Measurements from ENCODE around the gene DLX1. TPM values are rescaled to one million over a fixed set of nuclear protein-coding genes. Genes with fewer than 3 reads are reported as not detected.
"Not testable (repeated sequence)": the region's sequence is repeated elsewhere in the genome, so short reads cannot be mapped to it uniquely, and the experiment has no call there.

DLX1 gene
- polyA plus RNA-seq, 1 donor from 2014 or later = not detected

GRCh38 chr2:172053486-172053885, 31.8 kb upstream of the DLX1 start:
- no peaks in the 10 kb centered on the region for H3K9me3 Mint-ChIP-seq
- H3K4me1 Mint-ChIP-seq = peaks cover 0 to 3% (median 2%) of the 10 kb centered on the region in 3 donors
- no peak overlapping the region for H3K27ac Mint-ChIP-seq
- H3K4me3 Mint-ChIP-seq = no peak overlapping the region
- H3K36me3 Mint-ChIP-seq = peaks cover 4% of the 10 kb centered on the region
- no peaks in the 10 kb centered on the region for H3K27me3 Mint-ChIP-seq

- no peak overlapping the region for H3K4me3 Mint-ChIP-seq
- H3K36me3 Mint-ChIP-seq = no peaks in the 10 kb centered on the region
- H3K27me3 Mint-ChIP-seq = no peaks in the 10 kb centered on the region
- no peaks in the 10 kb centered on the region for H3K9me3 Mint-ChIP-seq
- no peak overlapping the region for H3K27ac Mint-ChIP-seq
- H3K4me1 Mint-ChIP-seq = peaks cover 0 to 3% (median 2%) of the 10 kb centered on the region in 3 donors
These were observed 29.0 kb upstream of the DLX1 start for GRCh38 chr2:172056293-172056692.

- H3K9me3 Mint-ChIP-seq = no peaks in the 10 kb centered on the region
- peaks cover 0 to 3% (median 2%) of the 10 kb centered on the region in 3 donors for H3K4me1 Mint-ChIP-seq
- no peaks in the 10 kb centered on the region for H3K27me3 Mint-ChIP-seq
- H3K27ac Mint-ChIP-seq = no peak overlapping the region
- no peak overlapping the region for H3K4me3 Mint-ChIP-seq
- peaks cover 3% of the 10 kb centered on the region for H3K36me3 Mint-ChIP-seq
These were observed 26.6 kb upstream of the DLX1 start for GRCh38 chr2:172058660-172059059.

- H3K9me3 Mint-ChIP-seq, H3K27me3 Mint-ChIP-seq: not testable (repeated sequence)
These were observed 25.2 kb upstream of the DLX1 start for GRCh38 chr2:172060118-172060517.

GRCh38 chr2:172062402-172063004, 22.8 kb upstream of the DLX1 start:
- H3K27ac Mint-ChIP-seq = no peak overlapping the region
- H3K27me3 Mint-ChIP-seq = no peaks in the 10 kb centered on the region
- peaks cover 10% of the 10 kb centered on the region for H3K36me3 Mint-ChIP-seq
- H3K4me1 Mint-ChIP-seq = no peaks in the 10 kb centered on the region
- H3K4me3 Mint-ChIP-seq = no peak overlapping the region
- H3K9me3 Mint-ChIP-seq = no peaks in the 10 kb centered on the region

More at GRCh38 chr2:172060118-172060517, 25.2 kb upstream of the DLX1 start:
- not testable (repeated sequence) for H3K27ac Mint-ChIP-seq, H3K36me3 Mint-ChIP-seq, H3K4me1 Mint-ChIP-seq, H3K4me3 Mint-ChIP-seq

GRCh38 chr2:172063446-172063845, 21.9 kb upstream of the DLX1 start:
- Mint-ChIP-seq H3K4me1 (no peaks in the 10 kb centered on the region), H3K9me3 (no peaks in the 10 kb centered on the region), H3K27me3 (no peaks in the 10 kb centered on the region), H3K36me3 (peaks cover 10% of the 10 kb centered on the region), H3K27ac (no peak overlapping the region), H3K4me3 (no peak overlapping the region)

GRCh38 chr2:172065111-172065510, 20.2 kb upstream of the DLX1 start:
- H3K4me1 Mint-ChIP-seq = no peaks in the 10 kb centered on the region
- no peak overlapping the region for H3K27ac Mint-ChIP-seq
- no peaks in the 10 kb centered on the region for H3K9me3 Mint-ChIP-seq
- no peak overlapping the region for H3K4me3 Mint-ChIP-seq
- H3K27me3 Mint-ChIP-seq = no peaks in the 10 kb centered on the region
- H3K36me3 Mint-ChIP-seq = peaks cover 14% of the 10 kb centered on the region

GRCh38 chr2:172066394-172066886, 18.9 kb upstream of the DLX1 start:
- no peak overlapping the region for H3K4me3 Mint-ChIP-seq
- H3K4me1 Mint-ChIP-seq = no peaks in the 10 kb centered on the region
- H3K36me3 Mint-ChIP-seq = peaks cover 14% of the 10 kb centered on the region
- no peaks in the 10 kb centered on the region for H3K9me3 Mint-ChIP-seq
- no peaks in the 10 kb centered on the region for H3K27me3 Mint-ChIP-seq
- no peak overlapping the region for H3K27ac Mint-ChIP-seq

GRCh38 chr2:172067905-172068304, 17.4 kb upstream of the DLX1 start:
- H3K27ac Mint-ChIP-seq, H3K27me3 Mint-ChIP-seq, H3K4me3 Mint-ChIP-seq, H3K9me3 Mint-ChIP-seq, H3K4me1 Mint-ChIP-seq: not testable (repeated sequence)
- H3K36me3 Mint-ChIP-seq = peaks cover 16% of the 10 kb centered on the region

- H3K36me3 Mint-ChIP-seq = peaks cover 6% of the 10 kb centered on the region
- H3K4me3 Mint-ChIP-seq = no peak overlapping the region
- no peaks in the 10 kb centered on the region for H3K4me1 Mint-ChIP-seq
- H3K27me3 Mint-ChIP-seq = no peaks in the 10 kb centered on the region
- no peak overlapping the region for H3K27ac Mint-ChIP-seq
- no peaks in the 10 kb centered on the region for H3K9me3 Mint-ChIP-seq
These were observed 14.4 kb upstream of the DLX1 start for GRCh38 chr2:172070936-172071335.

GRCh38 chr2:172072303-172072702, 13.0 kb upstream of the DLX1 start:
- Mint-ChIP-seq H3K27me3 (no peaks in the 10 kb centered on the region), H3K9me3 (no peaks in the 10 kb centered on the region), H3K4me1 (no peaks in the 10 kb centered on the region), H3K27ac (no peak overlapping the region), H3K36me3 (peaks cover 6% of the 10 kb centered on the region), H3K4me3 (no peak overlapping the region)

GRCh38 chr2:172072706-172073105, 12.6 kb upstream of the DLX1 start:
- Mint-ChIP-seq H3K27me3 (no peaks in the 10 kb centered on the region), H3K27ac (no peak overlapping the region), H3K36me3 (peaks cover 6% of the 10 kb centered on the region)

GRCh38 chr2:172073518-172073917, 11.8 kb upstream of the DLX1 start:
- Mint-ChIP-seq H3K9me3 (no peaks in the 10 kb centered on the region), H3K36me3 (peaks cover 6% of the 10 kb centered on the region), H3K4me3 (no peak overlapping the region), H3K27ac (no peak overlapping the region), H3K4me1 (no peaks in the 10 kb centered on the region), H3K27me3 (no peaks in the 10 kb centered on the region)

More at GRCh38 chr2:172072706-172073105, 12.6 kb upstream of the DLX1 start:
- H3K4me1 Mint-ChIP-seq = no peaks in the 10 kb centered on the region
- no peaks in the 10 kb centered on the region for H3K9me3 Mint-ChIP-seq
- no peak overlapping the region for H3K4me3 Mint-ChIP-seq

GRCh38 chr2:172074254-172074653, 11.1 kb upstream of the DLX1 start:
- Mint-ChIP-seq H3K4me1 (no peaks in the 10 kb centered on the region), H3K27ac (no peak overlapping the region), H3K4me3 (no peak overlapping the region), H3K9me3 (no peaks in the 10 kb centered on the region), H3K36me3 (peaks cover 2% of the 10 kb centered on the region), H3K27me3 (peaks cover 3% of the 10 kb centered on the region)

- Mint-ChIP-seq H3K9me3 (peaks cover 0 to 10% (median 8%) of the 10 kb centered on the region in 3 donors), H3K4me1 (peaks cover 4 to 10% (median 7%) of the 10 kb centered on the region in 3 donors), H3K27me3 (peaks cover 45% of the 10 kb centered on the region), H3K27ac (peak overlapping the region; percentile 19 to 100 (median 93)), H3K4me3 (peak overlapping the region in 1 of 4 donors; percentile 67), H3K36me3 (peaks cover 3% of the 10 kb centered on the region)
These were observed 5.9 kb upstream of the DLX1 start for GRCh38 chr2:172079416-172079815.
